Mucosa of rectum (tissue), 2 donors: Measurements from ENCODE around the gene PDE4D.

Source experiments
- H3K27ac ChIP-seq, 2 donors: one replicate each; pipeline ENCODE4 v1.7.0; 2013; ENCODE audit warnings: inconsistent platforms in 2 of 2, low read depth in 2 of 2, low read length in 2 of 2
- H3K27me3 ChIP-seq, 2 donors: one replicate each; pipeline ENCODE4 v1.7.0; 2013; ENCODE audit warnings: low read length in 2 of 2; ENCODE audit not compliant: control insufficient read depth in 2 of 2, insufficient read depth in 2 of 2
- H3K36me3 ChIP-seq, 2 donors: one replicate each; pipeline ENCODE4 v1.7.0; 2013; ENCODE audit warnings: low read length in 2 of 2; ENCODE audit not compliant: control insufficient read depth in 2 of 2, insufficient read depth in 2 of 2
- H3K4me1 ChIP-seq, 2 donors: one replicate each; pipeline ENCODE4 v1.7.0; 2013; ENCODE audit warnings: low read length in 2 of 2, mild to moderate bottlenecking in 1 of 2; ENCODE audit not compliant: control insufficient read depth in 2 of 2, insufficient read depth in 2 of 2
- H3K4me3 ChIP-seq, 2 donors: one replicate each; pipeline ENCODE4 v1.7.0; 2013; ENCODE audit warnings: low read length in 2 of 2
- H3K9ac ChIP-seq, 2 donors: one replicate each; pipeline ENCODE4 v1.7.0; 2013; ENCODE audit warnings: low read length in 2 of 2, low read depth in 1 of 2, mild to moderate bottlenecking in 1 of 2
- H3K9me3 ChIP-seq, 2 donors: one replicate each; pipeline ENCODE4 v1.7.0; 2013; ENCODE audit warnings: low read length in 2 of 2; ENCODE audit not compliant: control insufficient read depth in 2 of 2
- donor health status: healthy.
- donor health status: Normal muscosa, but diverticular disease.

PDE4D gene

GRCh38 chr5:59540366-59540765, 353.2 kb downstream of the PDE4D start:
- Histone ChIP-seq H3K4me1 (peaks cover 17 to 44% of the 10 kb centered on the region in 2 donors), H3K4me3 (no peak overlapping the region), H3K27ac (no peak overlapping the region), H3K36me3 (no peaks in the 10 kb centered on the region), H3K9me3 (no peaks in the 10 kb centered on the region), H3K9ac (no peak overlapping the region), H3K27me3 (no peaks in the 10 kb centered on the region)

- Histone ChIP-seq H3K4me1 (peaks cover 13 to 35% of the 10 kb centered on the region in 2 donors), H3K36me3 (no peaks in the 10 kb centered on the region), H3K9me3 (no peaks in the 10 kb centered on the region), H3K27me3 (no peaks in the 10 kb centered on the region), H3K9ac (no peak overlapping the region), H3K27ac (no peak overlapping the region), H3K4me3 (no peak overlapping the region)
Measured at GRCh38 chr5:59538750-59539121, 354.8 kb downstream of the PDE4D start.

GRCh38 chr5:59537961-59538749, 355.4 kb downstream of the PDE4D start:
- H3K9me3 ChIP-seq, result no peaks in the 10 kb centered on the region
- H3K9ac ChIP-seq, result no peak overlapping the region
- H3K27ac ChIP-seq, result no peak overlapping the region
- no peaks in the 10 kb centered on the region for H3K27me3 ChIP-seq
- H3K36me3 ChIP-seq, result no peaks in the 10 kb centered on the region
- H3K4me3 ChIP-seq, result no peak overlapping the region
- H3K4me1 ChIP-seq, result peaks cover 9 to 29% of the 10 kb centered on the region in 2 donors

- no peaks in the 10 kb centered on the region for H3K27me3 ChIP-seq
- no peak overlapping the region for H3K4me3 ChIP-seq
- no peak overlapping the region for H3K9ac ChIP-seq
- no peaks in the 10 kb centered on the region for H3K9me3 ChIP-seq
- H3K27ac ChIP-seq, result no peak overlapping the region
- H3K4me1 ChIP-seq, result peaks cover 8 to 20% of the 10 kb centered on the region in 2 donors
- no peaks in the 10 kb centered on the region for H3K36me3 ChIP-seq
Measured at GRCh38 chr5:59536875-59537274, 356.7 kb downstream of the PDE4D start.

GRCh38 chr5:59535561-59535960, 358.0 kb downstream of the PDE4D start:
- Histone ChIP-seq H3K27ac (no peak overlapping the region), H3K9me3 (no peaks in the 10 kb centered on the region), H3K4me3 (no peak overlapping the region), H3K27me3 (no peaks in the 10 kb centered on the region), H3K9ac (no peak overlapping the region), H3K4me1 (peaks cover 0 to 12% of the 10 kb centered on the region in 2 donors), H3K36me3 (no peaks in the 10 kb centered on the region)

GRCh38 chr5:59533730-59534108, 359.8 kb downstream of the PDE4D start:
- Histone ChIP-seq H3K4me1 (peaks cover 0 to 3% of the 10 kb centered on the region in 2 donors), H3K4me3 (no peak overlapping the region), H3K27ac (no peak overlapping the region), H3K9ac (no peak overlapping the region), H3K36me3 (no peaks in the 10 kb centered on the region), H3K27me3 (no peaks in the 10 kb centered on the region), H3K9me3 (no peaks in the 10 kb centered on the region)

- Histone ChIP-seq H3K9me3 (no peaks in the 10 kb centered on the region), H3K36me3 (no peaks in the 10 kb centered on the region), H3K4me1 (peaks cover 0 to 3% of the 10 kb centered on the region in 2 donors), H3K4me3 (no peak overlapping the region), H3K27me3 (no peaks in the 10 kb centered on the region), H3K27ac (no peak overlapping the region), H3K9ac (no peak overlapping the region)
Measured at GRCh38 chr5:59532979-59533729, 360.4 kb downstream of the PDE4D start.

GRCh38 chr5:59529239-59529638, 364.3 kb downstream of the PDE4D start:
- H3K27me3 ChIP-seq, result no peaks in the 10 kb centered on the region
- H3K9me3 ChIP-seq, result no peaks in the 10 kb centered on the region
- H3K36me3 ChIP-seq, result no peaks in the 10 kb centered on the region
- no peak overlapping the region for H3K27ac ChIP-seq
- H3K4me3 ChIP-seq, result no peak overlapping the region
- H3K9ac ChIP-seq, result no peak overlapping the region
- peaks cover 4 to 16% of the 10 kb centered on the region in 2 donors for H3K4me1 ChIP-seq

- Histone ChIP-seq H3K9me3 (no peaks in the 10 kb centered on the region), H3K36me3 (no peaks in the 10 kb centered on the region), H3K4me3 (no peak overlapping the region), H3K27me3 (no peaks in the 10 kb centered on the region), H3K9ac (no peak overlapping the region), H3K27ac (no peak overlapping the region), H3K4me1 (peaks cover 4 to 16% of the 10 kb centered on the region in 2 donors)
Measured at GRCh38 chr5:59528202-59528862, 365.2 kb downstream of the PDE4D start.

- Histone ChIP-seq H3K9me3 (no peaks in the 10 kb centered on the region), H3K27ac (no peak overlapping the region), H3K36me3 (no peaks in the 10 kb centered on the region), H3K9ac (no peak overlapping the region), H3K4me1 (peaks cover 4 to 21% of the 10 kb centered on the region in 2 donors), H3K27me3 (no peaks in the 10 kb centered on the region), H3K4me3 (no peak overlapping the region)
Measured at GRCh38 chr5:59525957-59526356, 367.6 kb downstream of the PDE4D start.
